Limb (tissue), 2 donors: Measurements from ENCODE around the gene KRTAP6-3.

Experiments
- DNase-seq, 2 donors: peaks; one replicate each; pipeline ENCODE4 v3.0.0-alpha.2; 2016; ENCODE audit errors: extremely low spot score in 2 of 2

KRTAP6-3 gene, protein sequence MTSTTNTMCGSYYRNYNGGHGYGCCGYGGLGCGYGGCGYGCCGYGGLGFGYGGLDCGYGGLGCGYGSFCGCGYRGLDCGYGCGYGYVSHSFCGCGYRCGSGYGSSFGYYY

DNA sequence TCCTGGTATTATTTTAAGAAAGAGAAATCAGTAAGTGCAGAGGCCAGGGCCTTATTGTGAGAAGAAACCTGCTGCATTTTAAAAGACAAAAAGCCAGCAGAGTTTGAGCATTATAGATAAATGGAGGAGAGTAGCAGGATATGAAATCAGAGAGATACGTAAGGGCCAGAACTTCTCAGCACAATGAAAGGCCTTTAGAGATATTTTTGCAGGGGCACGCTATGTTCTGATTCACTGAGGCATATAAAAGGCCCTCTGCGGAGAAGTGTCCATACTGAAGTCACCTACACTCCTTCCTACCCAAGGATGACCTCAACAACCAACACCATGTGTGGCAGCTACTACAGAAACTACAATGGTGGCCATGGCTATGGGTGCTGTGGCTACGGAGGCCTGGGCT is at the start of gene KRTAP6-3:
Gene KRTAP6-3 (plus strand): TSS at position 301 of the 400 bp plus-strand sequence. CDS start 6 bp downstream, at position 307.
- no peak for DNase-seq

DNA sequence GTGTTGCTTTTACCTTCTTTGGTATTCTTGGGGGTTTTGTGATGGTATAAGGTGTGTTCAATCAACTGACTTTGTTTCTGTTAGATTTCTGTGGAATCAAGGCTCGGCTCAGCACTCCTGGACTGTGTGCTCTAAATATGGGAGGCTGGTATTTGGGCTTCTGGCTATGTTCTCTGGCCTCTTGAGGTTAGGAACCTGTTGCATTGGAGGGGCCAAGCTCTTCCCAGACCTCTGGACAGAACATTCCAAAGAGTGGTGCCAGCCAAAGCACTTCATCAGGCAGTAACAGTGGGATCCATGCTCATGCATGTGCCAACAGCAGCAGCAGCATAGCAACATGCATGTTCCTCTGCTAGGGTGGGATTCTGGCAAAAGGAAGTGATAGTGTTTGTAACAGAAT is 39.5 kb upstream of the KRTAP6-3 start:
- DNase-seq, result no peak

DNA sequence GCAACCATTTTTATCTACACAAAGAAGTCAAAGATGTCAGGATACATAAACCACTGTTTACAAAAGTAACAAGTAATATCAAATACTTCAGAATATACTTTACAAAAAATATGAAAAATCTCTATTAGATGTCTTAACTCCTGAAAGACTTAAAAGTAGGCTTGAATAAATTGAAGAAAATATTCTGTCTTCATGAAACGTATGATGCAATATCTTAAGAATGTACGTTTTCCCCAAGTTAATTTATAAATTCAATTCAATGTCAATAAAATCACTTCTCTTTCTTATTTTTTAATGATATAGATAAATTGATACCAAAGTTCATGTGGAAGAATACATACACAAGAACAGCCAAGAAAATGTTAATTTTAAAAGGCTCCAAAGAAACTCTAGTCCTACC is 37.1 kb upstream of the KRTAP6-3 start:
- no peak for DNase-seq

- DNase-seq, result no peak
These were observed 30.9 kb upstream of the KRTAP6-3 start, which contains the start of gene KRTAP19-7 for GRCh38 chr21:30561264-30561895. Gene KRTAP19-7 (minus strand): TSS chr21:30561314. CDS start chr21:30561289, 25 bp downstream.

DNA sequence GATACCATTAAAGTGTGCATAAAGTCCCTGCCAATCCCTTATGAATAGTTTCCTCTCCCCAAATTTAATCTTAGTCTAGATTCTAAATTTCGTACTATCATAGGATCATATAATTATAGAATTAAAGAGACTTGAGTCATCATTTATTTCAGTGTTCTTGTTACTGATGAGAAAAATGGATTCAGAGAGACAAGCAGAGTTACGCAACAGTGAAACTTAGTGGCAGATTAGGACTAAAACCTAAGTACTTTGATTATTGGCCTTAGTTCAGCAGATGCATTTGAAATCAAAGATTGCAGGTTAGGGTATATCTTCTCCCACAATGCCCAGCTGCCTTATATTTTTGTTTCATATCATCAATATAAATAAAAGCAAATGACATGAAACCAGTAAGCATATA is 30.3 kb upstream of the KRTAP6-3 start:
- no peak for DNase-seq

GRCh38 chr21:30563072-30563471 is 29.2 kb upstream of the KRTAP6-3 start:
- no peak for DNase-seq

GRCh38 chr21:30563630-30564029 is 28.6 kb upstream of the KRTAP6-3 start:
- DNase-seq, result no peak

- no peak for DNase-seq
These were observed 24.6 kb upstream of the KRTAP6-3 start for GRCh38 chr21:30567617-30568016.

- no peak for DNase-seq
These were observed 14.5 kb upstream of the KRTAP6-3 start for GRCh38 chr21:30577766-30578165.

GRCh38 chr21:30579346-30579745 is 12.9 kb upstream of the KRTAP6-3 start:
- DNase-seq, result no peak

DNA sequence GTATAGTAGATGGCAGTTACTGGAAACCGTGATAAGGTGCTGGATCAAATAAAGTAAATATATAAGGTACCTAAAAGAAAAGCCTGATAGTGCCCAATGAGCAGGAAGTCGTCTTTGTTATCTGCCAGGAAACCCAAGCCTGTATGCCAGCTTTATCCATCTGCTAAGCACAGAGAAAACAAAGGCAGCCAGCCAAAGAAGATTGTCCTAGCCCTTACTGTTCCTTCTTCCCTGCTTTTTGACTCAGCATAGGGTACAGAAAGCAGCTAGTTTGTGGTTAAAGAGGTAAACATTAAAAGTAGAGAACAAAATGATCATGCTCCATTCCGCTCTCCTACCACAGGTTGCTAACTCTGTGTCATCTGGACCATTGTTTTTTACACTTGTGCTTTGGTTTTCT is 12.1 kb upstream of the KRTAP6-3 start:
- DNase-seq, result no peak

DNA sequence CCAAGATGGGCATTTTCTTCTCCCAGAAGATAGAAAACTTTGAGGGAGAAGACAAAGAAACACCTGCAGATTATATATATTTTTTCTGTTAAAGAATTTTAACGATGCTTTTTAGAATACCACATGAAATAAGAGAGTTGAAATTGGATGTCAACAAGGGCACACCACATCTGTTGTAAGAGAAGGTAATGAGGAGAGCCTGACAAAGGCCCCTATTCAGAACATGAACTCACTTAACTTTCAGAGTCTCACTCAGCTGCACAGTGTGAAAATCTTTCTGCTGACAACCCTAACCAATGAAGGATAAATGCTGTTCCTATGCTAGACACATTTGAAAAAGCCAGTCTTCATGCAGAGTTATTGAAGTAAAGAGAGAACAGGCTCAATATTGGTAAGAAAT is 9.4 kb upstream of the KRTAP6-3 start:
- DNase-seq, result no peak

DNA sequence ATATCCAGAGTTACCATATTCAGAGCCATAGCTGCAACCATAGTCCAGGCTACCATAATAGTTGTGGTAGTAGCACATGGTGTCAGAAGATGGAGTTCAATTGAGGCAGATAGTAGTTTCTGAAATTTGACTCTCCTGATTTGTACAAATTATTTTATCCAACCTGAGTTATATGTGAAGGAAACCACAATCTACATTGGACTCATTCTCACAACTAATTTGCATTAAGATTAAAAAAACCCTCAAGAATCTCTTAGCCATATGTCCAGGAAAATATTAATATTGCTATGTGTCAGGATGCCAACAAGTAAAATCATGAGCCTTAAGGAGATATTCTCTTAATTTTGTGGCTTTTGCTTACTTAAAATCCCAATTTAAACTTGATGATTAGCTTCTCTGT is 1.9 kb upstream of the KRTAP6-3 start, which contains the start of gene KRTAP22-2:
Gene KRTAP22-2 (minus strand): TSS at position 101 of the 400 bp plus-strand sequence.
- DNase-seq, result no peak

GRCh38 chr21:30598802-30599201 is 6.6 kb downstream of the KRTAP6-3 start, which contains the start of gene KRTAP6-2:
Gene KRTAP6-2 (minus strand): TSS chr21:30598902. CDS start chr21:30598874, 28 bp downstream.
- no peak for DNase-seq

DNA sequence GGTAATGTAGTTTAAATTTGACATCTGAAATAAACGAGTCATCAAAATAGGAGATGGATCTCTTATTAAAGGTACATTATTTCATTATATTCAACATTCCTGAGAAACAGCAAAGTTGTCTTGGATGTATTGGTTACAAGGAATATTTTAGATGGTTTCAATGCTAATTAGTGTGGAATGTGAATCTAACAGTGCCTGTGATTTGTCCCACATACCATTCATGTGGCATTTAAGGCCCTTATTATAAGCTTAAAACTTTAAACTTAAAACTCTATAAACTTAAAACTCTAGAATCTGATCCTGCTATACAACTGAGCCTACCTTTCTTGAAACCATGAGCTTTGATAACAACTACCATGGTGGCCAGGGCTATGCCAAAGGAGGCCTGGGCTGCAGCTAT is 8.5 kb downstream of the KRTAP6-3 start, which contains the start of gene KRTAP22-1:
Gene KRTAP22-1 (plus strand): TSS at position 301 of the 400 bp plus-strand sequence.
- no peak for DNase-seq

DNA sequence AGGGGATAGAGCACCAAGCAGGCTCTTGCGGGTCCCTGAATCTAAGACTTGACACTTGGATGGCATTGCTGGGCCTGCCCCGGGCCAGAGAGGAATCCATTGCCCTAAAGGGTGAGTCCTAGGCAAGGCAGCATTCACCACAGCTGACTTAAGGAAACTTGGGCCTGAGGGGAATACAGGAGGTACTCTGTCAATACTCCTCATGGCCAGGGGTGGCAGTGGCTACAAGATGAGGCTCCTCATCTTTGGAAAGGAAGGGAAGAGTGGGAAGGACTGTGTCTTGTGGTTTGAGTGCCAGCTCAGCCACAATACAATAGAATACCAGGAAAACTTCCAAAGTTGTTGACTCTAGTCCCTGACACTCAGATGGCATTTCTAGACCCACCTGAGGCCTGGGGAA is 13.7 kb downstream of the KRTAP6-3 start:
- no peak for DNase-seq

- no peak for DNase-seq
These were observed 19.9 kb downstream of the KRTAP6-3 start for GRCh38 chr21:30612132-30612531.

DNA sequence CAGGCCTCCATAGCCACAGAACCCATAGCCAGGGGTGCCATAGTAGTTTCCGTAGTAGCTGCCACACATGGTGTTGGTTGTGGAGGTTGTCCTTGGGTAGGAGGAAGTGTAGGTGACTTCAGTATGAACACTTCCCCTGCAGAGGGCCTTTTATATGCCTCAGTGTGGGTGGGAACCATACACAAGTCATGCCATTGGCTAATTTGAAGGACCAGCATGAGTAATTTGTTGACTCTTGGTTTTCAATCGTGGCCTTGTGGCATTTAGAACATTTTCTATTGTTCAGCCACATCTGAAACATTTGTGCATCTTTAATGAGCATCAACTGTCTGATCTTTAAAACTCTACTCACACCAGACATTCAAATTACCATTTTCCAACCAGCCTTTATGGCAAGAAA is 21.6 kb downstream of the KRTAP6-3 start, which contains the start of gene KRTAP6-1:
Gene KRTAP6-1 (minus strand): TSS at position 95 of the 400 bp plus-strand sequence. CDS start 26 bp downstream, at position 69.
- DNase-seq, result no peak

GRCh38 chr21:30615199-30615598 is 23.0 kb downstream of the KRTAP6-3 start:
- DNase-seq, result no peak

GRCh38 chr21:30616125-30616524 is 23.9 kb downstream of the KRTAP6-3 start, which contains the start of gene KRTAP20-1:
Gene KRTAP20-1 (plus strand): TSS chr21:30616425. CDS start chr21:30616455, 30 bp downstream.
- no peak for DNase-seq

DNA sequence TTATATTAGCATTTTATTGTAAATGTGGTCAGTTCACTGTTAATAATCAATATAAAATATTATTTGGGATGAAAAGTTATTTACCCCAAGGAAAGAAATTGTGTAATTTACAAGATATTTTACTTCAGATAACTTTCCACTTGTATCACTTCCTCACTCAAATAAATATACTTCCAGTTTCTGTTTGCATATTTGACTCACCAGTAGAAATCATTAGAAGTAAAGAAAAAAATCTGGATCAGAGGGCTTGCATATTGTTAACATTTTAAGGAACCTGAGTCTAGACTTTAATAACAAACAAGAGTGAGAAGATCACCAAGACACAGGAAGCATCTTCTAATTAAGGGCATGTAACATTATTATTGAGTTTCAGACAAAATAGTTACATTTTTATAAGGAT is 27.8 kb downstream of the KRTAP6-3 start:
- no peak for DNase-seq

GRCh38 chr21:30620522-30620921 is 28.3 kb downstream of the KRTAP6-3 start, which contains the start of gene KRTAP20-4:
Gene KRTAP20-4 (plus strand): TSS chr21:30620627.
- no peak for DNase-seq

GRCh38 chr21:30623362-30623761 is 31.1 kb downstream of the KRTAP6-3 start:
- no peak for DNase-seq
